IgD-negative memory B cell (primary cell): Measurements from ENCODE around the gene MMP27. TPM values are rescaled to one million over a fixed set of nuclear protein-coding genes. Genes with fewer than 3 reads are reported as not detected.
A peak's percentile ranks its signal among the peaks of the same experiment; 100 is the strongest.

ENCODE experiments used
- H3K27ac Mint-ChIP-seq, 3 donors: one replicate each; pipeline ENCODE4 v1.8.0; 2020 to 2022; ENCODE audit warnings: mild to moderate bottlenecking in 3 of 3, mixed read lengths in 3 of 3, moderate library complexity in 1 of 3
- H3K27me3 Mint-ChIP-seq: one replicate; pipeline ENCODE4 v1.8.0; 2021; ENCODE audit warnings: mixed read lengths
- H3K36me3 Mint-ChIP-seq: one replicate; pipeline ENCODE4 v1.8.0; 2020; ENCODE audit warnings: mild to moderate bottlenecking, mixed read lengths
- H3K4me1 Mint-ChIP-seq, 3 donors: one replicate each; pipeline ENCODE4 v1.8.0; 2020 to 2022; ENCODE audit warnings: mixed read lengths in 3 of 3, mild to moderate bottlenecking in 1 of 3
- H3K4me3 Mint-ChIP-seq, 4 donors: one replicate each; pipeline ENCODE4 v1.8.0; 2020 to 2022; ENCODE audit warnings: mild to moderate bottlenecking in 4 of 4, mixed read lengths in 4 of 4, moderate library complexity in 3 of 4
- H3K9me3 Mint-ChIP-seq, 3 donors: one replicate each; pipeline ENCODE4 v1.8.0; 2020 to 2021; ENCODE audit warnings: mixed read lengths in 3 of 3, mild to moderate bottlenecking in 1 of 3
- polyA plus RNA-seq: library from polyadenylated mRNA; unstranded; fragments of 300-500 nt; fragmentation: Illumina TruSeq; gene quantifications from one replicate; pipeline ENCODE4 v1.2.3, GENCODE V29; 2021

MMP27 gene
- polyA plus RNA-seq, 1 donor from 2014 or later, result not detected

DNA sequence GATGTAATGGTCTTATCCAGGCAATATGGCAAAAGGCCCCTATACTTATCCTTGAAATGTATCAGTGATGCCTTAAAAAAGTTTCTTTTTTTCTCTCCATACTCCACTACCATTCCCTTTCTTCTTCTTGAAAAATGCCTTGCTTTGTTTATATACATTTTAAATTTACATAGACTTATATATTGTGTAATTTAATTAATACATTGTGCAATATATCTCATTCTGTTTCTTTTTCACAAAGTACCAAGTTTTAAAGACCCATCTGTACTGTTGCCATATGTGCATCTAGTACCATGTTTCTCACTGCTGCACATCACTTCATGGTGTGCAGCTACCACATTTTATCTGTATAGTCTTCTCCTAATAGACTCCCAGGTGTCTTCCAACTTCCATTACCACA is 11.7 kb upstream of the MMP27 start:
- peaks cover 4% of the 10 kb centered on the region for H3K27me3 Mint-ChIP-seq
- peaks cover 0 to 7% (median 7%) of the 10 kb centered on the region in 3 donors for H3K4me1 Mint-ChIP-seq
- no peak overlapping the region for H3K27ac Mint-ChIP-seq
- no peak overlapping the region for H3K4me3 Mint-ChIP-seq
- H3K9me3 Mint-ChIP-seq, result no peaks in the 10 kb centered on the region
- no peaks in the 10 kb centered on the region for H3K36me3 Mint-ChIP-seq

DNA sequence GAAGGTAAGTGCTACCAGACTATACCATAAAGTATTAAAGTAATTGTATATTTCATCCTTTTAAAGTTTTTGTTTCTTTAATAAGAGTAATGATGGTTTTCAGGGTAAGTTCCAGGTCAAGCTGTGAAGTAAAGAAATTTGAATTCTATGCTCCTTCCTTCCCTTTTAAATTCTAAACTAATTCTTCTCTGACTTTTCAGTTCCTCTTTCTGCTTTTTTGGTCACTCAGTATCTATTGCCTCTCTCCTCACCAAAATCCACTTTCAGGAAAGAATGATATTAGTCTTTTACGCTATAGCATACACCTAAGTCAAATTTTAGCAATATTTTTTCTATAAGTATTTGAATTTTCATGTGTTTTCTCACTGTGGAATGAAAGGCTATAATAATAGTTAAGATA is 11.0 kb upstream of the MMP27 start:
- Mint-ChIP-seq H3K4me1 (peaks cover 0 to 7% (median 7%) of the 10 kb centered on the region in 3 donors), H3K4me3 (no peak overlapping the region), H3K9me3 (no peaks in the 10 kb centered on the region), H3K27ac (no peak overlapping the region), H3K27me3 (peaks cover 4% of the 10 kb centered on the region), H3K36me3 (no peaks in the 10 kb centered on the region)

DNA sequence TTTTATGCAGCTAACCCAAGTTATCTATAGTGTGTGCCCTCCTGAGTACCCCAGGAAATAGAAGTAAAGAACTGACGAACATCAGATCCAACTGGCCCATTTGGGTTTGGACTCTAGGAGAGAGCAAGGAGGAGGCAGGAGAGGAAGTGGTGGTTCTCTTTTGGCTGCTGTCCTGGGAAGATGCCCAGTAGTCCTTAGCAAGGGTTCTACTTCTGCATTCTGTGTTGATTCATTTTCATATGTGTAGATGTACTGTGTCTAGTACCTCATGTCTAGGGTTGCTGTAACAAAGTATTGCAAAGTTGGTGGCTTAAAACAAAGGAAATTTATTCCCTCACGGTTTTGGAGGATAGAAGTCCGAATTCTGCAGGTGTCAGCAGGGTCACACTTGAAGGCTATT is 6.6 kb upstream of the MMP27 start:
- H3K36me3 Mint-ChIP-seq, result peaks cover 2% of the 10 kb centered on the region
- no peak overlapping the region for H3K27ac Mint-ChIP-seq
- peaks cover 0 to 7% (median 5%) of the 10 kb centered on the region in 3 donors for H3K4me1 Mint-ChIP-seq
- H3K4me3 Mint-ChIP-seq, result no peak overlapping the region
- peaks cover 2% of the 10 kb centered on the region for H3K27me3 Mint-ChIP-seq
- H3K9me3 Mint-ChIP-seq, result no peaks in the 10 kb centered on the region

DNA sequence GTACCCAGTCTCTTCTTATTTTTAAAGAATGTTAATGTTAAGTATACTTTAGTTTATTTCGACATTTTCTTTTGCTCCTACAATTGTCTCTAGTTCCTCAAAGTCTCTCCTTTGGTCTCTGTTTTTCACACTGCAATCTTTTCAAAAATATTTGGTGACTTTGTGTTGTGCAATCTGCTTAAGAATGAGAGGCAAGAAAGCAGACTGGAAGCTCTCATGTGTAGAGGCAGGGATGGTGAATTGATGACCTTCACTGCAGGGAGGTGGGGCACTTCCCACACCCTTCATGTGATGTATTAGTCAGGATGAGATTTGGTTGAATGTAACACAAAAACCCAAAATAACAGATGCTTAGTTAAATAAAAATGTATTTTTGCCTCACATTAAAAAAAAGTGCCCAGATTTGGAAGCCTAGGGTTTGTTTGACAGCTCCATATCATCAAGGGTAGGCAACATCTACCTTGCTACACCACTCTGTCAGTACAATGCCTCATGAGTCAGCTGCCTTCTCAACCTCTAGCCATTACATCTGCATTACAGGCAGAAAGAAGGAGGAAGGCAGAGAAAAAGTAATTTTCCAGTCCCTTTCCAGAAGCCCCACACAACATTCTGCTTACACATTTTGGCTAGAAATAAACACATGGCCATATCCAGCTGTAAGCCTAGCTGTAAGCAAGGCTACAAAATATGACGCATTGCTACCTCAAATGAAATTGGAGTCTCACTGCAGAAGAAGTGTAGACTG is 3.8 kb upstream of the MMP27 start:
- no peak overlapping the region for H3K4me3 Mint-ChIP-seq
- H3K27me3 Mint-ChIP-seq, result peaks cover 4% of the 10 kb centered on the region
- H3K4me1 Mint-ChIP-seq, result peaks cover 0 to 2% (median 0%) of the 10 kb centered on the region in 3 donors
- H3K27ac Mint-ChIP-seq, result no peak overlapping the region
- peaks cover 2% of the 10 kb centered on the region for H3K36me3 Mint-ChIP-seq
- no peaks in the 10 kb centered on the region for H3K9me3 Mint-ChIP-seq

DNA sequence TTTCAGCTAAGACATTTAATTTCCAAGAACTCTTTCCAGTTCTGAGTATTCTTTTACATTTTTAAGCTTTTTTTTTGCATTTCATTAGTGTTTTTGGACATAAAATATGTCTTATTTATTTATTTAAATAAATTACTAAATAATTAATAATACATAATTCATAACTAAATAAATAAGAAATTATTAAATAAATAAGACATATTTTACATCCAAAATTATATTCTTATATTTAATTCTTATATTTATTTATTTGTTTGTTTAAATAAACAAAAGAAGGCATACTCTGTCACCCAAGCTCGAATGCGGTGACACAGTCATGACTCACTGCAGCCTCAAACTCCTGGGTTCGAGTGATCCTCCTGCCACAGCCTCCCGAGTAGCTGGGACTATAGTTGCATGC is 3.1 kb upstream of the MMP27 start:
- H3K4me3 Mint-ChIP-seq, result no peak overlapping the region
- peaks cover 0 to 2% (median 0%) of the 10 kb centered on the region in 3 donors for H3K4me1 Mint-ChIP-seq
- H3K36me3 Mint-ChIP-seq, result peaks cover 2% of the 10 kb centered on the region
- no peaks in the 10 kb centered on the region for H3K9me3 Mint-ChIP-seq
- peaks cover 4% of the 10 kb centered on the region for H3K27me3 Mint-ChIP-seq
- no peak overlapping the region for H3K27ac Mint-ChIP-seq

DNA sequence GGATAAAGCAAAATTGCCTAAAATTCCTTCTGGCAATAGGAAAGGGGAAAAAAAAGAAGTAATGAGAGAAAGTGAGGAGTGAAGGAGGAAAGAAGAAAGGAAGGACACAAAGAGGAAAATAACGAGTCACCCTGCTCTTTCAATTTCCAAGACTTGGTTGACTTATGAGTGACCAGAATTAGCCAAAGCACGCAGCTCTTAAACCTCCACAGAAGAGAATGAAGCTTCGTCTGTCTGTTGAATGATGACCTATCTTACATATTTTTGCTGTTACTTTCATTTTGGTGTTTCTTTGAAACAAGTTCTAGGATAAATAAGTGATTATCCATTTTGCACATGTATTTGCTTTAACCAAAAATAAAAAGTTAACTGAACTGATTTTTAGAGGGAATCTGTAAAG is 728 bp downstream of the MMP27 start:
- Mint-ChIP-seq H3K4me3 (no peak overlapping the region), H3K36me3 (no peaks in the 10 kb centered on the region), H3K27ac (no peak overlapping the region), H3K9me3 (no peaks in the 10 kb centered on the region), H3K4me1 (peaks cover 0 to 2% (median 0%) of the 10 kb centered on the region in 3 donors), H3K27me3 (peaks cover 5% of the 10 kb centered on the region)

DNA sequence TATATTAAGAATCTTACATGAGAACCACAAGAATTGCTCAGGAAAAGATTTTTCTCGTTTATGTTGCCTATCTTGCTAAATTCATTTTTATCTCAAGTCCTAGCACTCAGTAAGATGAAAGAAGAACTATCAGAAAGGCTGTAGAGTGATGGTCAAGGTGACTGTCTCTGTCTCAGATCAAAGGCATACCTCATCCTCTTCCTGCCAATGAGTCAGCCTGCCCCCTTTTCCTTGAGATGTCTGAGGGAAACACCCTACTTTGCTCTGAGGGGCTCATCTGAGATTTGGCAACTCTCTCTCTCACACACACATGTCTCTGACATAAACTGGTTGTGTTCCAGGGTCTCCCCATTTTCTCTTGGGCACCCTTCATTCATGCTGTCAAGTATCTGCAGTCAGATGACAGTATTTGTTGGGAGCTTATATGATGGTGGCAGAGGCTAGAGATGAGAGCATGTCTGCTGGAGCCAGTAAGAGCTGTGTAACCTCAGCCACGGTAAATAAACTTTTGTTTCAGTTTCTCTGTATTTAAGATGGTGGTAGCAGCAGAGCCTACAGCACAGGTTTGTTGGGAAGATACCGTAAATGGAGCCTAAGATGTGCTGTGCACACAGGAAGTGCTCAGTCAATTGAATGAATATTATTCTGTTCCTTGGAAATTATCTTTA is 1.6 kb downstream of the MMP27 start:
- Mint-ChIP-seq H3K4me1 (peaks cover 0 to 2% (median 0%) of the 10 kb centered on the region in 3 donors), H3K27me3 (peaks cover 5% of the 10 kb centered on the region), H3K36me3 (no peaks in the 10 kb centered on the region), H3K4me3 (no peak overlapping the region), H3K9me3 (peaks cover 0 to 1% (median 0%) of the 10 kb centered on the region in 3 donors), H3K27ac (peak overlapping the region in 1 of 3 donors; percentile 28)

DNA sequence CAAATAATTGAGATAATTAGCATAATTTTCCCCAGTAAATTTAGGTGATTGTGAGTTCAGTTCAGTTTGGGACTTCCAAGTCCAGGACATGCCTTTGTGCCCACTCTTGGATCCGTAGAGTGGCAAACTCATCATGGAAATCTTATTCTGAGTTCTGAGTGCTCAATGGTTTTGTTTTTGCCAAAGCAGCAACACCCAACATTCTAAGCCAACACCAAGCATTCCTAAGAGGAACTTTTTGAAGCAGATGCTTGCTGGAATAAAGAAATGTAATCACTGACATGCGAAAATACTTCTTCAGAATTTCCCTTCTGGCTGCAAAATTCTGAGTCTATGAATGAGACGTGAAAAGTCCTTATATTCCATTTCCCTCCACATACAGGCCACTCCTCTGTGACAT is 10.4 kb downstream of the MMP27 start:
- no peaks in the 10 kb centered on the region for H3K36me3 Mint-ChIP-seq
- H3K4me3 Mint-ChIP-seq, result no peak overlapping the region
- no peaks in the 10 kb centered on the region for H3K4me1 Mint-ChIP-seq
- peaks cover 0 to 1% (median 0%) of the 10 kb centered on the region in 3 donors for H3K9me3 Mint-ChIP-seq
- H3K27ac Mint-ChIP-seq, result no peak overlapping the region
- peaks cover 3% of the 10 kb centered on the region for H3K27me3 Mint-ChIP-seq

DNA sequence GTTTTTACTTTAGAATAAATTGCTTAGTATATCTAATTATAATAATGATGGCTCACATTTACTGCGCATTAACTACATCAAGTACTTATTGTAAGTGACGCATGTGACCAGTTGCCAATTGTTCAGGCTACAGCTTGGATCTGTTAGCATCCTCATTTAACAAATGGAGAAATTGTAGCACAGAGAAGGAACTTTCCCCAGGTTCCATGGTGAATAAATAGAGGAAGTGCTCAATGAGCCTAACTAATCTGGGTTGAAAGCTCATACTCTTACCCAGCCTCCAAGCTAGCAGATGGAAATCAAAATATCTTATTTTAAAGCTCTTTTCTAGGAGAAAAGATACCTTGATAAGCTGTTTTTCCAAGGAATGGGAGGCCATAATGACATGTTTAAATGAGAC is 19.8 kb downstream of the MMP27 start:
- Mint-ChIP-seq H3K4me1 (no peaks in the 10 kb centered on the region), H3K9me3 (no peaks in the 10 kb centered on the region), H3K36me3 (peaks cover 2% of the 10 kb centered on the region), H3K4me3 (no peak overlapping the region), H3K27ac (no peak overlapping the region), H3K27me3 (peaks cover 13% of the 10 kb centered on the region)

DNA sequence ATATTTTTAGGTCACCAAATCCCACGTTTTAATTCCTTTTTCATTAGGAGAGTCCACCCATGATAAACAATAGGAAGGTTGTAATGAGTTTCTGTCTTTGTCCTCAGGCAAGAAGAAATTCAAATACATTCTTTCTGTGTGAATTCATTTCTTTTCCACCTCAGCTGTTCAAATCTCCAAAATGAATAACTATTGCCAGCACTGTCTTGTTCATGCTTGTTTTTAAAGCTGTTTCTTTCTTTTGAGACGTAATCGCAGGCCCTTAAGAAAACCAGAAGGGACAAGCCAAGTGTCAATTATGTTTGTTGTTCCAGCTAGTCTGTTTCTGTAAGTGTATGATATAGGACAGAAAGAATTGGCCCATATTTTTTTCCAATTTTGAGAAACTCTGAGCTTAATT is 20.2 kb downstream of the MMP27 start:
- H3K4me1 Mint-ChIP-seq, result no peaks in the 10 kb centered on the region
- H3K36me3 Mint-ChIP-seq, result peaks cover 2% of the 10 kb centered on the region
- no peaks in the 10 kb centered on the region for H3K9me3 Mint-ChIP-seq
- peaks cover 13% of the 10 kb centered on the region for H3K27me3 Mint-ChIP-seq
- no peak overlapping the region for H3K4me3 Mint-ChIP-seq
- H3K27ac Mint-ChIP-seq, result no peak overlapping the region

DNA sequence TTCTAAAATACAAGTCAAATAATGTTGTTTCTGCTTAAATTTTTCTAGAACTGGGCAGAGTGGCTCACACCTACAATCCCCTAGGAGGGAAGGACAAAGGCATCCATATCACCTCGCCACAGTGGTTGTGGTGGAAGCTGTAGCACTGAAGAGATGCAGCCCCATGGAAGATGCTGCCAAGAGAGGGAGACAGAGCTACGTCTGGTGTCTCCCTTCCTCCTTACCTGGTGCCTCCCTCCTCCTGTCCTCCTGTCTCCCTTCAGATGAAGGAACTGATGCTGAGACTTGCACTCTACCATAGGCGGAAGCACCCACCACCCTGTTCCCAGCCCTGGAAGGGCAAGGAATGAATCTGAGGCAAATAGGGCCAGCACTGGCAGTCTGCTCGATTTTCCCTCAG is 22.3 kb downstream of the MMP27 start:
- Mint-ChIP-seq H3K4me1 (no peaks in the 10 kb centered on the region), H3K4me3 (no peak overlapping the region), H3K27me3 (peaks cover 11% of the 10 kb centered on the region), H3K27ac (no peak overlapping the region), H3K9me3 (no peaks in the 10 kb centered on the region), H3K36me3 (peaks cover 3% of the 10 kb centered on the region)

DNA sequence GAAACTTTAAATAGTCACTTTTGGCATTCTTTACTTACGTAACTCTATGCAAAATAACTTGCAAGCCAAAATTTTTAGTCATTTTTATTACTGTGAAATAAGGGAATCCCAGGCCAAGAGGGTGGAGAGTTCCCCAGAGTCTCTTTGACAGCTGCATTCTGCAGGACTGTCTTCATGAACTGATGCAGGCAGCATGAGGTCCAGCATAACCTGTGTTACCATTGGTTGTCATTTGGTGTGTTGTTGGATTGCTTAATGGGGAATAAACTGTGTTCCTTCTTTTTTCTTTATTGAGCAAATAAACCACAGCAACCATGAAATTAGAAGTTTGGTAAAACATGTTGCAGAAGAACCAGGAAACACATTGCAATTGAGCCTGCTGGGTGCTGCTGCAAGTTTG is 24.6 kb downstream of the MMP27 start:
- Mint-ChIP-seq H3K27me3 (peaks cover 8% of the 10 kb centered on the region), H3K27ac (no peak overlapping the region)

DNA sequence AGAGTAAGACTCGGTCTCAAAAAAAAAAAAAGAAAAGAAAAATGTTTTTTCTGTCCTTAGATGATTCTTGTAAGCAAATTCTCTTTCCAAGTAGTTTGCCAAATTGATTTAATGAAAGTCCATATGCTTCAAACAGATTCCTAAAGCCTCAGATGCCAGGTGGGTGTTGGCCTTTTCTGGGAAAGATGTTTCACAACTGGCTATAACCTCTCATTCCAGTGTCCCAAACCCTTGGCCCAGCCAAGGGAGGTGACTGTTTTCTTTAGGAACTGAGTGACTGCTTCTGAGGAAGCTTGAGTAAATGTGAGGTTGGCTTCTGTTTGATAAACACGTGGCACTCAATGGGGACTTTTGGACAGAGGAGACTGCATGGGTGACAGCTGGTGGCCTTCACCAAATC is 27.5 kb downstream of the MMP27 start:
- Mint-ChIP-seq H3K27me3 (peaks cover 3% of the 10 kb centered on the region), H3K27ac (no peak overlapping the region), H3K4me3 (no peak overlapping the region), H3K36me3 (peaks cover 1% of the 10 kb centered on the region), H3K9me3 (no peaks in the 10 kb centered on the region), H3K4me1 (no peaks in the 10 kb centered on the region)

More for the DNA sequence above, 24.6 kb downstream of the MMP27 start:
- Mint-ChIP-seq H3K36me3 (peaks cover 3% of the 10 kb centered on the region), H3K4me3 (no peak overlapping the region), H3K4me1 (no peaks in the 10 kb centered on the region), H3K9me3 (no peaks in the 10 kb centered on the region)

DNA sequence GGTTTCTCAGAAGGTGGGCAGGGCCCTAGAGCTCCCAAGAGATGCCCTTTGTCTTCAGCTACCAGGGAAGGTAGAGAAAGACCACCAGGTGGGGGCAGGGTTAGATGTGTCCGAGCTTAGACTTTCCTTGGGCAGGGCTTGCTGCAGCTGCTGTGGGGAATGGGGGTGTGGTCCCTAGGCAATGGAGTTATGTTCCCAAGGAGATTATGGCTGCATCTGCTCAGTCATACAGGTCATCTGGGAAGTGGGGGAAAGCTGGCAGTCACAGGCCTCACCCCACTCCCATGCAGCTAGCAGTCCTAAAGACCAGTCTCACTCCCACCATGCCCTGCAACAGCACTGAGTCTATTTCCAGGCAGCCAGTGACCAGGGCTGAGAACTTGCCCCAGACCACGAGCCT is 29.5 kb downstream of the MMP27 start:
- Mint-ChIP-seq H3K9me3 (no peaks in the 10 kb centered on the region), H3K27ac (peak overlapping the region in 1 of 3 donors; percentile 73), H3K27me3 (peaks cover 1% of the 10 kb centered on the region), H3K4me1 (no peaks in the 10 kb centered on the region), H3K36me3 (peaks cover 1% of the 10 kb centered on the region), H3K4me3 (no peak overlapping the region)

DNA sequence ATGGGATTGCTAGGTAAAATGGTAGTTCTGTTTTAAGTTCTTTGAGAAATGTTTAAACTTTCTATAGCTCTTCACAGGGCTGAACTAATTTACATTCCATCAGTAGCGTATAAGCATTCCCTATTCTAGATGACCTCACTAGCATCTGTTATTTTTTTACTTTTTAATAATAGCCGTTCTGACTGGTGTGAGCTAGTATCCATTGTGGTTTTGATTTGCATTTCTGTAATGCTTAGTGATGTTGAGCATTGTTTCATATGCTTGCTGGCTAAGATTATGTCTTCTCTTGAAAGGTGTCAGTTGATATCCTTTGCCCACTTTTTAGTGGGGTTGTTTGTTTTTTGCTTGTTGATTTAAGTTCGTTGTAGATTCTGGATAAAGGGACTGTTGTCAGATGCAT is 35.9 kb downstream of the MMP27 start:
- peaks cover 0 to 5% (median 0%) of the 10 kb centered on the region in 3 donors for H3K4me1 Mint-ChIP-seq
- peaks cover 2% of the 10 kb centered on the region for H3K27me3 Mint-ChIP-seq
- H3K9me3 Mint-ChIP-seq, result no peaks in the 10 kb centered on the region
- no peaks in the 10 kb centered on the region for H3K36me3 Mint-ChIP-seq
- H3K27ac Mint-ChIP-seq, result peak overlapping the region in 1 of 3 donors; percentile 14
- H3K4me3 Mint-ChIP-seq, result no peak overlapping the region
